Tibial nerve (tissue), 4 donors: Measurements from ENCODE around the gene CPNE2. TPM values are rescaled to one million over a fixed set of nuclear protein-coding genes. Genes with fewer than 3 reads are reported as not detected.
"Not testable (repeated sequence)": the region's sequence is repeated elsewhere in the genome, so short reads cannot be mapped to it uniquely, and the experiment has no call there.

Experiments used
- DNase-seq, 2 donors: peaks; one replicate each; pipeline ENCODE4 v3.0.0-alpha.2; 2019; ENCODE audit warnings: low spot score in 2 of 2
- H3K27ac ChIP-seq, 4 donors: fragments of 200-600 bp; sonication (generic) in 3 of 4; one replicate each; pipeline ENCODE4 v1.5.1; 2017 to 2019; ENCODE audit warnings: mild to moderate bottlenecking in 1 of 4
- H3K27me3 ChIP-seq, 2 donors: fragments of 200-600 bp; sonication (generic) in 1 of 2; one replicate each; pipeline versions ENCODE4 v1.5.1 to v1.6.0; 2017 to 2019
- H3K36me3 ChIP-seq, 3 donors: fragments of 200-600 bp; sonication (generic); one replicate each; pipeline ENCODE4 v1.5.1; 2018 to 2019
- H3K4me1 ChIP-seq, 4 donors: fragments of 200-600 bp; sonication (generic) in 3 of 4; one replicate each; pipeline ENCODE4 v1.5.1; 2017 to 2019
- H3K4me3 ChIP-seq, 4 donors: fragments of 200-600 bp; sonication (generic) in 3 of 4; one replicate each; pipeline ENCODE4 v1.5.1; 2017 to 2019; ENCODE audit warnings: mild to moderate bottlenecking in 1 of 4, moderate library complexity in 1 of 4
- H3K9me3 ChIP-seq, 4 donors: fragments of 200-600 bp; sonication (generic) in 3 of 4; one replicate each; pipeline ENCODE4 v1.5.1; 2017 to 2019
- EP300 ChIP-seq, 2 donors: sonication (generic); formaldehyde crosslinking; IDR thresholded peaks; one replicate each; pipeline ENCODE4 v1.6.1; 2017; ENCODE audit warnings: antibody characterized with exemption in 2 of 2, mild to moderate bottlenecking in 1 of 2
- POLR2A ChIP-seq, 2 donors: fragments of 450-650 bp; IDR thresholded peaks; one replicate each; pipeline ENCODE4 v1.6.1; 2017; ENCODE audit warnings: antibody characterized with exemption in 2 of 2, mild to moderate bottlenecking in 2 of 2, moderate library complexity in 2 of 2
- WGBS, 2 donors: methylation state at CpG; one replicate each; pipeline ENCODE4 v1.1.5; 2018; 5-methylcytosine and 5-hydroxymethylcytosine counted together
- total RNA-seq, 4 donors: library from RNA; depleted of rRNA; stranded (reverse); fragments of >200 nt; gene quantifications; one replicate each; pipeline ENCODE4 v1.1.0, GENCODE V29; 2016
- TF ChIP-seq, protein P1 (sequence below), 5 experiments: fragments of 200-600 bp in 3 of 5; fragments of 450-650 bp in 2 of 5; sonication (generic) in 3 of 5; IDR thresholded peaks; one replicate each; pipeline ENCODE4 v1.5.1; 2016 to 2019; ENCODE audit warnings: antibody characterized with exemption in 5 of 5, mild to moderate bottlenecking in 3 of 5, moderate library complexity in 2 of 5

CPNE2 gene
- total RNA-seq, 4 donors from 2014 or later = 32.7 to 58.8 (median 46.0) TPM

DNA sequence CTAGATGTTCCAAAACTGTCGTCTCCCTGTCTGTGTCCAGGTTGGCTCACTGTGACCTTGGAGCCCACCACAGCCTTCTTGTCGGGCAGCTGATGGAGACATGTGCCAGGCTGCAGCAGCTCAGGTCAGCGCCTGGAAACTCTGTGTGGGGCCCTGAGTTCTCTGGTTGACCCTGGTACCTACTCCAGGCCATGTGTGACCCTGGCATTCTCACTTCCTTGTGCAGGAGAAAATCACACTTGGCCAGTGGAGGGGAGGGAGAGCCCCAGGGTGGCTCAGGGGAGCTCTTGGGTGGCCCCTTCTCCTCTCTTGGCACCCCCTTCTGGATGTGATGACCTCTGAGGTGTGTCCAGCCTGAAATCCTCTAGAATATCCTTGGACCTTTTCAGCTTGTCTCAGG lies 25.0 kb upstream of the CPNE2 start:
- Histone ChIP-seq H3K4me1 (peaks cover 0 to 9% (median 0%) of the 10 kb centered on the region in 4 donors), H3K9me3 (no peaks in the 10 kb centered on the region), H3K4me3 (no peak overlapping the region), H3K27ac (no peak overlapping the region), H3K36me3 (peaks cover 0 to 21% (median 0%) of the 10 kb centered on the region in 3 donors), H3K27me3 (no peaks in the 10 kb centered on the region)
- 86 to 100% methylated on average over 1 to 2 of the region's 3 CpGs for WGBS, 2 donors
- no peak for DNase-seq
- TF ChIP-seq POLR2A (IDR thresholded peaks at IDR 0.05) = no peak
- no peak for TF ChIP-seq EP300 (IDR thresholded peaks at IDR 0.05)
- TF ChIP-seq, protein P1, sequence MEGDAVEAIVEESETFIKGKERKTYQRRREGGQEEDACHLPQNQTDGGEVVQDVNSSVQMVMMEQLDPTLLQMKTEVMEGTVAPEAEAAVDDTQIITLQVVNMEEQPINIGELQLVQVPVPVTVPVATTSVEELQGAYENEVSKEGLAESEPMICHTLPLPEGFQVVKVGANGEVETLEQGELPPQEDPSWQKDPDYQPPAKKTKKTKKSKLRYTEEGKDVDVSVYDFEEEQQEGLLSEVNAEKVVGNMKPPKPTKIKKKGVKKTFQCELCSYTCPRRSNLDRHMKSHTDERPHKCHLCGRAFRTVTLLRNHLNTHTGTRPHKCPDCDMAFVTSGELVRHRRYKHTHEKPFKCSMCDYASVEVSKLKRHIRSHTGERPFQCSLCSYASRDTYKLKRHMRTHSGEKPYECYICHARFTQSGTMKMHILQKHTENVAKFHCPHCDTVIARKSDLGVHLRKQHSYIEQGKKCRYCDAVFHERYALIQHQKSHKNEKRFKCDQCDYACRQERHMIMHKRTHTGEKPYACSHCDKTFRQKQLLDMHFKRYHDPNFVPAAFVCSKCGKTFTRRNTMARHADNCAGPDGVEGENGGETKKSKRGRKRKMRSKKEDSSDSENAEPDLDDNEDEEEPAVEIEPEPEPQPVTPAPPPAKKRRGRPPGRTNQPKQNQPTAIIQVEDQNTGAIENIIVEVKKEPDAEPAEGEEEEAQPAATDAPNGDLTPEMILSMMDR (IDR thresholded peaks at IDR 0.05) = no peak

DNA sequence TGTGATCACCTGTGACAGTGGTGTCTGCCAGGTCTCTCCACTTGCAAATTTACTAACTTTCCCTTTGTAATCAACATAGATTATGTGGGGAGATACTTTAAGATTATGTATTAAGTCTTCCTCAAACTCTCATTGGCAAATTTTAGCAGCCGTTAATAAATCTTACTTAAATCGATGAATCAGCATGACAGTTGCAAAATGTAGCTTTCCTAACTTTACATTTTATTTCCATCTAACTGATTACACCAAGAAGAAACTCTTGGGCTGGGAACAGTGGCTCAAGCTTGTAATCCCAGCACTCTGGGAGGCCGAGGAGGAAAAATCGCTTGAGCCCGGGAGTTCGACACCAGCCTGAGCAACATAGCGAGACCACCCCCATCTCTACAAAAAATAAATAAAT lies 23.3 kb upstream of the CPNE2 start:
- no peak for DNase-seq
- H3K4me1 ChIP-seq = peaks cover 0 to 8% (median 0%) of the 10 kb centered on the region in 4 donors
- WGBS, 2 donors = 90 to 92% methylated on average over 7 of the region's 7 CpGs
- H3K27me3 ChIP-seq = no peaks in the 10 kb centered on the region
- no peaks in the 10 kb centered on the region for H3K9me3 ChIP-seq
- TF ChIP-seq EP300 (IDR thresholded peaks at IDR 0.05) = no peak
- TF ChIP-seq, protein P1 (IDR thresholded peaks at IDR 0.05) = no peak
- TF ChIP-seq POLR2A (IDR thresholded peaks at IDR 0.05) = no peak
- no peak overlapping the region for H3K4me3 ChIP-seq
- no peak overlapping the region for H3K27ac ChIP-seq
- peaks cover 0 to 26% (median 0%) of the 10 kb centered on the region in 3 donors for H3K36me3 ChIP-seq

DNA sequence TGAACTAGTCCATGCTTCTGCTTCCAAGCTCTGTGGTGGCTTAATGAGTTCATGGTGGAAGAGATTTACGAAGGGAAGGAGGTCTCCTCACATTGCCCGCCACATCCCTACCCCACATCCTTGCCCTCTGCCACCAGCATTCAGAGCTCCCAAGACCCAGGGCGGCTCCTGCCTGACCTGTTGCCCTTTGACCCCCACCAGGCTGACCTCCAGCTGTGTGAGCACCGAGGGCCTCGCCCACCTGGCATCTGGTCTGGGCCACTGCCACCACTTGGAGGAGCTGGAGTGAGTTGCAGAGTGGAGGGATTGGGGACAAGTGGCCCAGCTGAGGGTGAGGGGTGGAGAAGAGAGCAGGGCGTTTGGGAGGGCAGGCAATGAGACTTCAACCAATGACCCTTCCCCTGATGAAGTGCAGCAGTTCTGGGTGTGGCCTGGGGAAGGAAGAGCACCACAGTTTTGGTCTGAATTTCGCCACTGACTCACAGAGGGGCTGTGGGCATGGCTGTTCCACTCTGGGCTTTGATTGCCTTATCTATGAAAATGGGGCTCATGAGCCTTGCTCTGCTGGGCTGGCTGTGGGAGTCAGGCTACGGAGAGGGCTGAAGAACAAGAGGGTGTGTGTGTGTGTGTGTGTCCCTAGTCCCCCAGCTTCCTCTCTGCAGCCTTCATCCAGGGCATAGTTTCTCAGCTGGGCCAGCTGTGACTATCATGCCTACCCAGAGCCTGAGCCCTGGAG lies 22.6 kb upstream of the CPNE2 start:
- peaks cover 0 to 26% (median 0%) of the 10 kb centered on the region in 3 donors for H3K36me3 ChIP-seq
- WGBS, 2 donors = 76 to 77% methylated on average over 8 of the region's 8 CpGs

DNA sequence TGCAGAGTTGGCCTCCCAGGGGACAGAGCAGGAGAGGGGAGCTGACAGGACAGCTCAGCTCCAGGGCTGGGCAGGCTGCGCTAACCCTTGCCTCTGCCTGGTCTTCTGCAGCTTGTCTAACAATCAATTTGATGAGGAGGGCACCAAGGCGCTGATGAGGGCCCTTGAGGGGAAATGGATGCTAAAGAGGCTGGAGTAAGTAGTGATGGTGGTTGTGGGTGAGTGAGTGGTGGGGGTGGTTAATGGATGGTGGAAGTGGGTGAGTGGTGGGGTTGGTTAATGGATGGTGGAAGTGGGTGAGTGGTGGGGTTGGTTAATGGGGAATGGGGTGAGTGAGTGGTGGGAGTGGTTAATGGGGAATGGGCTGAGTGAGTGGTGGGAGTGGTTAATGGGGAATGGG lies 22.0 kb upstream of the CPNE2 start:
- H3K27me3 ChIP-seq = no peaks in the 10 kb centered on the region
- TF ChIP-seq EP300 (IDR thresholded peaks at IDR 0.05) = no peak
- TF ChIP-seq, protein P1 (IDR thresholded peaks at IDR 0.05) = no peak
- no peak for TF ChIP-seq POLR2A (IDR thresholded peaks at IDR 0.05)
- H3K9me3 ChIP-seq = no peaks in the 10 kb centered on the region
- WGBS, 2 donors = 95 to 96% methylated on average over 2 of the region's 2 CpGs
- peaks cover 0 to 8% (median 0%) of the 10 kb centered on the region in 4 donors for H3K4me1 ChIP-seq
- no peak overlapping the region for H3K27ac ChIP-seq
- H3K4me3 ChIP-seq = no peak overlapping the region
- DNase-seq = no peak
- H3K36me3 ChIP-seq = peaks cover 0 to 25% (median 0%) of the 10 kb centered on the region in 3 donors

More for the DNA sequence above, 22.6 kb upstream of the CPNE2 start:
- H3K4me3 ChIP-seq = no peak overlapping the region
- peaks cover 0 to 8% (median 0%) of the 10 kb centered on the region in 4 donors for H3K4me1 ChIP-seq
- TF ChIP-seq, protein P1 (IDR thresholded peaks at IDR 0.05) = no peak
- TF ChIP-seq EP300 (IDR thresholded peaks at IDR 0.05) (no peak), POLR2A (IDR thresholded peaks at IDR 0.05) (no peak)
- no peaks in the 10 kb centered on the region for H3K9me3 ChIP-seq
- no peaks in the 10 kb centered on the region for H3K27me3 ChIP-seq
- no peak for DNase-seq
- no peak overlapping the region for H3K27ac ChIP-seq

DNA sequence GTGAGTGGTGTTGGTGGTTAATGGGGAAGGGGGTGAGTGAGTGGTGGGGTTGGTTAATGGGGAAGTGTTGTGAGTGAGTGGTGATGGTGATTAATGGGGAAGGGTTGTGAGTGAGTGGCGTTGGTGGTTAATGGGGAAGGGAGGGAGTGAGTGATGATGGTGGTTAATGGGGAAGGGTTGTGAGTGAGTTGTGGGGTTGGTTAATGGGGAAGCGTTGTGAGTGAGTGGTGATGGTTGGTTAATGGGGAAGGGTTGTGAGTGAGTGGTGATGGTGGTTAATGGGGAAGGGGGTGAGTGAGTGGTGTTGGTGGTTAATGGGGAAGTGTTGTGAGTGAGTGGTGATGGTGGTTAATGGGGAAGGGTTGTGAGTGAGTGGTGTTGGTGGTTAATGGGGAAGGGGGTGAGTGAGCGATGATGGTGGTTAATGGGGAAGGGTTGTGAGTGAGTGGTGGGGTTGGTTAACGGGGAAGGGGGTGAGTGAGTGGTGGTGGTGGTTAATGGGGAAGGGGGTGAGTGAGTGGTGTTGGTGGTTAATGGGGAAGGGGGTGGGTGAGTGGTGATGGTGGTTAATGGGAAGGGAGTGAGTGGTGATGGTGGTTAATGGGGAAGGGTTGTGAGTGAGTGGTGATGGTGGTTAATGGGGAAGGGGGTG lies 21.2 kb upstream of the CPNE2 start:
- not testable (repeated sequence) for DNase-seq, H3K27ac ChIP-seq, H3K27me3 ChIP-seq, H3K9me3 ChIP-seq, H3K4me1 ChIP-seq, H3K4me3 ChIP-seq
- 86 to 89% methylated on average over 4 of the region's 4 CpGs for WGBS, 2 donors
- H3K36me3 ChIP-seq = peaks cover 0 to 26% (median 0%) of the 10 kb centered on the region in 3 donors
